Nephron progenitor cell (in vitro differentiated cells): ENCODE results near the gene PLA2G4E.

Experiments used
- DNase-seq: peaks from one replicate; pipeline ENCODE4 v3.0.0; 2021
- H3K27ac Mint-ChIP-seq: 2 replicates; pipeline ENCODE4 v1.8.0; 2021; ENCODE audit warnings: mild to moderate bottlenecking, moderate library complexity, mixed read lengths
- H3K27me3 Mint-ChIP-seq: 2 replicates; pipeline ENCODE4 v1.8.0; 2021; ENCODE audit warnings: mild to moderate bottlenecking, low read depth, mixed read lengths; ENCODE audit not compliant: poor library complexity
- H3K36me3 Mint-ChIP-seq: 2 replicates; pipeline ENCODE4 v1.8.0; 2021; ENCODE audit warnings: low read depth, mixed read lengths
- H3K4me1 Mint-ChIP-seq: 2 replicates; pipeline ENCODE4 v1.8.0; 2021; ENCODE audit warnings: mixed read lengths
- H3K4me3 Mint-ChIP-seq: 2 replicates; pipeline ENCODE4 v1.8.0; 2021; ENCODE audit warnings: mild to moderate bottlenecking, moderate library complexity, mixed read lengths
- H3K9me3 Mint-ChIP-seq: 2 replicates; pipeline ENCODE4 v1.8.0; 2021; ENCODE audit warnings: mild to moderate bottlenecking, moderate library complexity, mixed read lengths
- CTCF ChIP-seq: fragments of 200-600 bp; sonication (generic); IDR thresholded peaks from 2 replicates; pipeline ENCODE4 v1.5.0; 2021; ENCODE audit warnings: antibody characterized with exemption

Gene PLA2G4E

GRCh38 chr15:42012928-42013482, 7.8 kb downstream of the PLA2G4E start:
- Mint-ChIP-seq H3K4me3 (no peak overlapping the region), H3K9me3 (no peaks in the 10 kb centered on the region), H3K36me3 (no peaks in the 10 kb centered on the region), H3K4me1 (peaks cover under 1% of the 10 kb centered on the region), H3K27me3 (peaks cover 19% of the 10 kb centered on the region), H3K27ac (no peak overlapping the region)
- TF ChIP-seq CTCF, result no peak
- DNase-seq, result no peak

- Mint-ChIP-seq H3K27me3 (peaks cover 22% of the 10 kb centered on the region), H3K4me1 (no peaks in the 10 kb centered on the region), H3K9me3 (no peaks in the 10 kb centered on the region), H3K27ac (peak overlapping the region; percentile 62), H3K36me3 (no peaks in the 10 kb centered on the region), H3K4me3 (no peak overlapping the region)
- TF ChIP-seq CTCF, result no peak
- DNase-seq, result no peak
Measured at GRCh38 chr15:42012241-42012640, 8.6 kb downstream of the PLA2G4E start.

GRCh38 chr15:42011074-42011473, 9.8 kb downstream of the PLA2G4E start:
- Mint-ChIP-seq H3K4me1 (peaks cover 2% of the 10 kb centered on the region), H3K27me3 (peaks cover 22% of the 10 kb centered on the region), H3K27ac (no peak overlapping the region), H3K9me3 (no peaks in the 10 kb centered on the region), H3K4me3 (no peak overlapping the region), H3K36me3 (no peaks in the 10 kb centered on the region)
- no peak for DNase-seq
- no peak for TF ChIP-seq CTCF

GRCh38 chr15:42010434-42010833, 10.4 kb downstream of the PLA2G4E start:
- H3K4me3 Mint-ChIP-seq, result no peak overlapping the region
- no peak overlapping the region for H3K27ac Mint-ChIP-seq
- no peaks in the 10 kb centered on the region for H3K36me3 Mint-ChIP-seq
- H3K27me3 Mint-ChIP-seq, result peaks cover 28% of the 10 kb centered on the region
- no peak for DNase-seq
- H3K4me1 Mint-ChIP-seq, result peaks cover 7% of the 10 kb centered on the region
- TF ChIP-seq CTCF, result no peak
- H3K9me3 Mint-ChIP-seq, result no peaks in the 10 kb centered on the region

- H3K27ac Mint-ChIP-seq, result no peak overlapping the region
- peaks cover 32% of the 10 kb centered on the region for H3K27me3 Mint-ChIP-seq
- no peaks in the 10 kb centered on the region for H3K9me3 Mint-ChIP-seq
- no peak overlapping the region for H3K4me3 Mint-ChIP-seq
- no peak for DNase-seq
- H3K36me3 Mint-ChIP-seq, result no peaks in the 10 kb centered on the region
- H3K4me1 Mint-ChIP-seq, result peaks cover 7% of the 10 kb centered on the region
- no peak for TF ChIP-seq CTCF
Measured at GRCh38 chr15:42009474-42009873, 11.4 kb downstream of the PLA2G4E start.

GRCh38 chr15:42009022-42009421, 11.8 kb downstream of the PLA2G4E start:
- no peak overlapping the region for H3K4me3 Mint-ChIP-seq

More at GRCh38 chr15:42009022-42009421, 11.8 kb downstream of the PLA2G4E start:
- Mint-ChIP-seq H3K36me3 (no peaks in the 10 kb centered on the region), H3K27ac (no peak overlapping the region), H3K27me3 (peaks cover 32% of the 10 kb centered on the region), H3K9me3 (no peaks in the 10 kb centered on the region), H3K4me1 (peaks cover 7% of the 10 kb centered on the region)
- no peak for DNase-seq
- TF ChIP-seq CTCF, result no peak
